Stimulated activated CD8-positive, alpha-beta memory T cell treated with anti-CD3 and anti-CD28 coated beads, Interleukin-4, amount 100 ng/mL, for 1 hour (primary cell): Measurements from ENCODE around the gene ALOX5AP.

ENCODE experiments used
- DNase-seq, 2 donors: peaks; one replicate each; pipeline ENCODE4 v3.0.0-alpha.2; 2020; ENCODE audit warnings: low read depth in 2 of 2, low spot score in 1 of 2

The ALOX5AP gene

GRCh38 chr13:30759748-30760147 lies 24.4 kb downstream of the ALOX5AP start:
- no peak for DNase-seq

GRCh38 chr13:30762643-30763042 lies 27.3 kb downstream of the ALOX5AP start:
- DNase-seq, result no peak

- no peak for DNase-seq
These were observed 28.6 kb downstream of the ALOX5AP start for GRCh38 chr13:30763786-30764413.

- no peak for DNase-seq
These were observed 30.9 kb downstream of the ALOX5AP start for GRCh38 chr13:30766231-30766630.

GRCh38 chr13:30770929-30771328 lies 35.6 kb downstream of the ALOX5AP start:
- DNase-seq, result no peak

- no peak for DNase-seq
These were observed 38.2 kb downstream of the ALOX5AP start for GRCh38 chr13:30773561-30773960.

- DNase-seq, result no peak
These were observed 38.9 kb downstream of the ALOX5AP start for GRCh38 chr13:30774214-30774730.

GRCh38 chr13:30776661-30777060 lies 41.3 kb downstream of the ALOX5AP start:
- DNase-seq, result no peak

- DNase-seq, result no peak
These were observed 43.7 kb downstream of the ALOX5AP start for GRCh38 chr13:30779016-30779415.

GRCh38 chr13:30779608-30780007 lies 44.3 kb downstream of the ALOX5AP start:
- DNase-seq, result no peak

GRCh38 chr13:30780338-30780981 lies 45.1 kb downstream of the ALOX5AP start:
- no peak for DNase-seq

- no peak for DNase-seq
These were observed 50.0 kb downstream of the ALOX5AP start for GRCh38 chr13:30785191-30785850.

GRCh38 chr13:30786648-30787047 lies 51.3 kb downstream of the ALOX5AP start:
- no peak for DNase-seq

- no peak for DNase-seq
These were observed 52.6 kb downstream of the ALOX5AP start for GRCh38 chr13:30787738-30788525.

GRCh38 chr13:30789166-30789862 lies 54.0 kb downstream of the ALOX5AP start:
- DNase-seq, result no peak

GRCh38 chr13:30790592-30790991 lies 55.2 kb downstream of the ALOX5AP start:
- DNase-seq, result no peak

- no peak for DNase-seq
These were observed 56.1 kb downstream of the ALOX5AP start for GRCh38 chr13:30791354-30792001.

GRCh38 chr13:30792285-30793000 lies 57.1 kb downstream of the ALOX5AP start:
- no peak for DNase-seq

- DNase-seq, result no peak
These were observed 60.8 kb downstream of the ALOX5AP start for GRCh38 chr13:30796132-30796572.
